Inflammatory macrophage treated with lipopolysaccharide for 4 hours (primary cell): ENCODE results near the gene SLAIN1.

Source experiments
- DNase-seq: peaks from one replicate; pipeline ENCODE4 v3.0.0-alpha.2; 2020

SLAIN1 gene

GRCh38 chr13:77752512-77753069 is 55.1 kb downstream of the SLAIN1 start:
- DNase-seq = no peak

DNA sequence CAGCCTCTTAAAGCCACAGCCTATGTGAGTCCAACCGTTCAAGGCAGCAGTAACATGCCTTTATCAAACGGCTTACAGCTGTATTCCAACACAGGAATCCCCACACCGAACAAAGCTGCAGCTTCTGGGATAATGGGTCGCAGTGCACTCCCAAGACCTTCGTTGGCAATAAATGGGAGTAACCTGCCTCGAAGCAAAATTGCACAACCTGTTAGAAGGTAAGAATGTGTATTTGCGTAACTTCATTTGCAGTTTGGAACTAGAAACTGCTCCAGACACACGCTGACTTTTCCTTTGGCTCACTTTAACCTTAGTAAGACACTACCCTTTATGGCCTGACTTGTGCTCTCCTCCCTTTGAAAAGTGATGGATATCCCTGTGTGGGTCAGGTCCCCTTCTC is 63.4 kb downstream of the SLAIN1 start:
- DNase-seq = no peak

- DNase-seq = peak; percentile 21
These were observed 69.9 kb downstream of the SLAIN1 start for GRCh38 chr13:77767413-77767812.

DNA sequence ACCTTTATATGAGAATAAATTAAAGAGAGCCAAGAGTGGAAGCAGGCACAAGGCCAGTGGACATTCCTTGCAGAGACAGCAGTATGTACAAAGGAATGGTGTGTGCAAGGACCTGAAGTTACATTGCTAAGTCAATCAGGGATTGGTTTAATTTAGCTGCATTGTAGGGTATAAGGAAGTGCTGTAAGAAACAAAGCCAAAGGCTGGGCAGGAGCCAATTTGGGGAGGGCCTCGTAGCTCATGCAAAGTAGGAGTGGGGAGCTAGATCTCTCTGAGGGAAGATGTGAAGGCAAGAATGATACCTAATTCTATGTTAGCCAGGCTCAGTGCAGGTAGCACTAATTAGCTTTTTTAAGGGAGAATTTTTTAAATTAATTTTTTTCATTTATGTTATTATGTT is 76.7 kb downstream of the SLAIN1 start:
- no peak for DNase-seq

GRCh38 chr13:77776704-77777103 is 79.2 kb downstream of the SLAIN1 start:
- DNase-seq = no peak

DNA sequence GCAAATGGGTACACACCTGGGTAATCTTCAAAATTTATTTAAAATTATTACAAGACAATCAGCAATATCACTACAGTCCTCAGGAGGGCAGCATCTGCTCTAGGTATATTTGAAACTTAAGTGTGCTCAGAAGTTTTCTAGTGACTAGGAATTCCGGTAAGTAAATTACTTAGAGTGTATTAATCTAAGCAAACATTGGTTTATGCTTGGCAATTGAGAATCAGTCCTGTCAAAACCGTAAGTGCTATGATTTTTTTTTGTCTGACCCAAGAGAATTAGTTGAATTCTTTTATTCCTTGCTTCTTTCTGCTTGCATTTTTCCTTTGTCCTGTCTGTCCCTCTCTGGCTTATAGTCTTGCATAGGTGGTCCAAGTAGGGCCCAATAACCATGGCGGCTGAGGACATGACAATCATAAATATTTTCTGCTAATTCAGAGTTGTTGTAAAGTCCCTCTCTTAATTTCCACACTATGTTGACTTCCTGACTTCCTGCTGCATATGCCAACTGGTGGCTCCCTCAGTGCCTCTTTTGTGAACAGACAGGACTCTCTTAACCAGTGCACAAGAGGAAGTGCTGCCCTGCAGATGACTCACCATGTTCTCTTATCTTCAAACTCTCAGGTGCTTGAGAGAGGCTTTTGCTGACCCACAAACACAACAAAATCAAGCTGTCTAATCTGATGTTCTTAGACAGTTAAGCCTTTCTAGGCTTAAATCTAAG is 82.2 kb downstream of the SLAIN1 start:
- DNase-seq = peak; percentile 55

DNA sequence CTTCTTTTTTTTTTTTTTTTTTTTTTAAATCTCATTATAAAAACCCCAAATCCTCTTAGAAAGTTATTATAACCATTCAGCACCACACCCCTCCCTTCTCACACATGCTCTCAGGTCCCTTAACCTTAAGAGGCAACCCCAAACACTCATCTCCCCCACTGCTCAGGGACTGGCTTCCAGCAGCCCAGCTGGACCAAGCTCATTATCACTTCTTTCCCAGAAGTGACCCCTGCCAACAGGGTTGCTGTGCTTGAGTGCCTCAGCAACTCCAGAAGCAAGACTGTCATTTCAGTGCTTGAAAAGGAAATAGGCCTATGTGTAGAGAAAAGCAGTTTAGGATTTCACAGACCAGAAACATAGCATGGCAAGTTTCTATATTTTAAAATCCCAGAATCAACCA is 84.3 kb downstream of the SLAIN1 start:
- DNase-seq = no peak

DNA sequence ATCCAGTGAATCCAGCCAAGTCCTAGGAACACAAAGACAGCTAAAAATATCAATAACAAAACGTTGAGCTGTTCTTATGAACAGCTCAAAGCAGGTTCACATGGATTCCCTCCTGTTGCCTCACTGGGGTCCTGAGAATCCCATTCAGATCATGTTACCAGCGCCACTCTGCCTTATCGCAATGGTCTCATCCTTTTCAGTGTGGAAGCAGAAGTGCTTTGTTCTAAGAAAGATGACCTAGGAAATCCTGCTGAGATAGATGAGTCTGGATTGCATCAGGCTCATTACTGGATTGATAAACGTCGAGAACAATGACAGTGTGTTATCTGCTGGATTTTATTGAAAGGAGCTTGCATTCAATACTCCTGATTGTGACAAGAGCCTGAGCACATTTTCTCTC is 87.0 kb downstream of the SLAIN1 start:
- no peak for DNase-seq

- DNase-seq = no peak
These were observed 89.3 kb downstream of the SLAIN1 start for GRCh38 chr13:77786695-77787287.

DNA sequence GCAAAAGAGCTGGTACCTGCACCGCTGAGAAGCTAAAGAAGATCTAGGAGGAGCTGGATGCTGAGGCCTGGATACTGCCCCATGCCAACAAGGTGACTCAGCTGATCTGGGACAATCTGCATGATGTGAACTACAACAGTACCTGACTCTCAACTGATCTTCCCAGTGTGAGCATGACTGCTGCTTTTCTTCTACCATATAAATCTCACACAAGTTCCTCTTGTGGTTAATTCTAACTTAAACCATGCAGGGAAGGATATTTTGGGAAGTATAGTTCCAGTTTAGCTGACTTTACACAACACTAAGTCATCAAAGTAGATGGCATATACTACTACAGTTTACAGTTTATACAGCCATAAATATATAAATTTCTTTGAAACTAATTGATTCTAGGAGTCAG is 91.9 kb downstream of the SLAIN1 start:
- DNase-seq = peak; percentile 34

DNA sequence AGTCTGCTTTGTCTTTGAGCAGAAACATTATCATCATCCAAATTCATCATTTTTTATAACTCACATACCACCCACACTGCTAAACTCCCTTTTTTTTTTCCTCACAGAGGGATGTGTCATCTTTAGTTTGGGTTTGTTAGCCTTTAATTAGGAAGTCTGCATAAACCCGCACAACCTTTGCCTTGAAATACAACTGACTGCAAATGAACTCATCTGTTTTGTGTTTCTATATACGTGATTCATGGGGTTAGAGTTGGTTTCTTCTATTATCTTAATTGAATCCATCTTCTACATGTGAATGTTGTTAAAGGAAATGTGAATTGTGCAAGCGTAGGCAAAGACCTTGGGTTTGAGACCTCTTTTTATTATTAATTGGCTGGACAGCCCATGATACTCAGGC is 102.7 kb downstream of the SLAIN1 start:
- no peak for DNase-seq

DNA sequence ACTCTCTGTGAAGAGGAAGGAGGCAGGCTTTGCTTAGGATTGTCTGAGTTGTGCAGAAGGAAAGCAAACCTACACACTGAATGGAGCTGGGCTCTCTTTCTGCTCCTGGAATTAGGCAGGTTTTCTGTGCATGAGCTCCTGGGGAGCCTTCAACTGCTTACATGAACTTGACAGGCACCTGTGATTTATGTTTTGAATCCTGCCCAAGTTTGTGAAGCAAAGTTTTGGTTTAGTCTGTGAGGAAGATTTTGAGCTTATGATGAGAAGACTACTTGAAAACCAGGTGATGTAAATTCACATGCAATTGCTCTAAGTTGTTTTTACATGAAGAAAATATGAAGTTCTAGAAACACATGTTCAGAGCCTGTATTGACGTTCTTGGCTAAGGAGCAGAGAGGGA is 109.0 kb downstream of the SLAIN1 start:
- DNase-seq = no peak

GRCh38 chr13:77807431-77808135 is 110.1 kb downstream of the SLAIN1 start:
- DNase-seq = no peak

- no peak for DNase-seq
These were observed 112.9 kb downstream of the SLAIN1 start for GRCh38 chr13:77810430-77810829.

DNA sequence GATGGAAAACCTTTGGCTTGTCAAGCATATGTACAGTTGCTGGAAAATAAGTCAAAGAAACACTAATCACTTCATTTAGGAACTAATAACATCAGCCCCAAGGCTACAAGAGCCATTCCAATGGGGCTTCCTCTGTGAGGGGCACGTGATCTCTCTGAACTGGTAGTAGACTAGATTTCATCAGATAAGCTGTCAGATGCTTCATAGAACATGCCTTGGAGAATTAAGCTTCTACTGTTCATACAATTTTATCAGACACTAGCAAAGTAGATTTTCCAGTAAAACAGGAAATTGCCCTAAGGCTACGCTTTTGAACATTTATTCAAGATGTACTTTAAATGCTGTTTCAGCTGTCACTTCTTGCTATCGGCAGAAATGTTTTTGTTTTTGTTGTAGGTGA is 113.4 kb downstream of the SLAIN1 start:
- no peak for DNase-seq

DNA sequence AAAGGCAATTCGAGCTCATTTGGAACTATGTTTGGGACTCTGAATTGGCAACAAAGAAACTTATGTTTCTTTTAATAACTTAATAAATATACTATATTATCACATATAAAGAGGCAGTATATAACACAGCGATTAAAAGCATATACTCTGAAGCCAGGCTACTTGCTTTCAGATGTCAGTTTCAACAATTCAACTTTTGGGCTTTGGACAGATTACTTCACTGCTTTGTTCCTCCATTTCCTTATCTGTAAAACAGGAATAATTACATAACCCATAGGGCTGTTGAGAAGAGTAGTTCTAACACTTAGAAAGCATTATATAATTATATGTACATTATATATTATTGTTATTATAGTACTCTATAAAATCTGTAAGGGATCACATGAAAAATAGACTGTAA is 113.9 kb downstream of the SLAIN1 start:
- DNase-seq = no peak

GRCh38 chr13:77811981-77812380 is 114.5 kb downstream of the SLAIN1 start:
- DNase-seq = no peak
